Activated T-cell treated with anti-CD3 and anti-CD28 coated beads, Interleukin-2, amount 50 U/mL, for 72 hours (primary cell): ENCODE results near the gene RNLS. TPM values are rescaled to one million over a fixed set of nuclear protein-coding genes. Genes with fewer than 3 reads are reported as not detected.
A peak's percentile ranks its signal among the peaks of the same experiment; 100 is the strongest.

ENCODE experiments used
- ATAC-seq, 2 donors: fragments of 150-1000 bp; cut with Tn5 transposase; replicated peaks in 1 of 2; 2 replicates each; pipeline ENCODE4 v1.10.0; 2021; ENCODE audit warnings: moderate library complexity in 2 of 2, mild to moderate bottlenecking in 1 of 2
- DNase-seq, 2 donors: peaks; one replicate each; pipeline ENCODE4 v3.0.0; 2021 to 2022; ENCODE audit warnings: mixed read lengths in 1 of 2
- H3K27ac Mint-ChIP-seq: one replicate; pipeline ENCODE4 v1.8.0; 2022; ENCODE audit warnings: mild to moderate bottlenecking, moderate library complexity, mixed read lengths
- H3K27me3 Mint-ChIP-seq: one replicate; pipeline ENCODE4 v1.8.0; 2022; ENCODE audit warnings: low read depth, mixed read lengths
- H3K36me3 Mint-ChIP-seq, 2 donors: one replicate each; pipeline ENCODE4 v1.8.0; 2022; ENCODE audit warnings: mixed read lengths in 2 of 2, mild to moderate bottlenecking in 1 of 2; ENCODE audit not compliant: insufficient read depth in 2 of 2
- H3K4me1 Mint-ChIP-seq: one replicate; pipeline ENCODE4 v1.8.0; 2022; ENCODE audit warnings: low read depth, mixed read lengths
- H3K4me3 Mint-ChIP-seq, 2 donors: one replicate each; pipeline ENCODE4 v1.8.0; 2022; ENCODE audit warnings: mild to moderate bottlenecking in 2 of 2, mixed read lengths in 2 of 2, moderate library complexity in 2 of 2
- H3K9me3 Mint-ChIP-seq, 2 donors: one replicate each; pipeline ENCODE4 v1.8.0; 2022; ENCODE audit warnings: mixed read lengths in 2 of 2
- total RNA-seq, 2 donors: library from RNA; stranded (reverse); gene quantifications; one replicate each; pipeline ENCODE4 v1.2.3, GENCODE V29; 2022

Gene RNLS
- total RNA-seq, 2 donors from 2014 or later: 2.6 to 6.2 TPM

DNA sequence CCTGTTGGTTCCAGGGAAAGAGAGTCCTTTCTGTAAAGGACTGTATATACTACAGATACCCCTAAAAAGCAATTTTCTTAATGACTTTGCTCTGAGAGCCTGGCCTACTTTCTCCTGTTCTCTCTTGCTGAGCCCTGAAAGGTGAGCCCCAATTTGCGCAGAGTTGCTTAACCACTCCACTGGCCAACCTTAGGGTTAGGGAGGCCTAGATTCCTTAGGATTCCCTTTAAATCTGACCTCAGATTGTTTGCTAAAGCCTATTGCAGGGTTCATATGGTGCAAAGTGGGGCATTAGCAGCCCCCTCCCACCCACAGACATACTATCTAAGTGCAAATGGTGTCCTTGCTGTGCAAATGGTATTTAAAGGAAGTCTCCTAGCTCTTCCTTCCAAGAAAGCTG lies 164.2 kb downstream of the RNLS start:
- H3K4me1 Mint-ChIP-seq: no peaks in the 10 kb centered on the region
- no peaks in the 10 kb centered on the region for H3K27me3 Mint-ChIP-seq
- H3K9me3 Mint-ChIP-seq: no peaks in the 10 kb centered on the region
- no peak overlapping the region for H3K27ac Mint-ChIP-seq
- DNase-seq (no peak), ATAC-seq (no peak)
- H3K4me3 Mint-ChIP-seq: no peak overlapping the region
- H3K36me3 Mint-ChIP-seq: no peaks in the 10 kb centered on the region

DNA sequence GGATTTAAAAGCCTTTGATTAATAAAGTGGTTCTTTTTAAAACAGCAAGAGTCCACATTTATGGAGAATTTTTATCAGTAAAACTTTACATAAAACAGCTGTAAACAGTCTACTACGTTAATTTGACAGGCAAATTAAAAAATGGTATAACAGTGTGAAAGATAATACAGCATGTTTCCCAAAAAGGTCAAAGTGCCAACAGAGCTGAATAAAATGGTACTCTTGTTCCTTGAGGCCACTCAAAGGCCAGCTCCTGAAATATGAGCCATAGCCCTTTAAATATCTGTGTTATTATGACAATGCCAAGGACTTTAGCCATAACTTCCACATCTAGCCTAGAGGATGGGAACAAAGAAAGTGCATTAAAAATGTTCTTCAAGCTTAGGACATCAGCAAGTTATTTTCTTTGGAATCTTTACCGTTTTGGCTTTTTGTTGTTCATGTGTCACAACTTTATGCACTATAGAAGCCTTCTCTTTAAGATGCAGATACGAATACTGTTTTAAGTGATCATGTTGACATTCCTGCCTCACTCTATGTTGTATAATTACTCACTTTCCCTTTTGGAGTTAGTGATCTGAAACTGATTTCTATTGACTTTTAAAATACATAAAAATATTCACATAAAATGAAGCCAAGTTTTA lies 165.6 kb downstream of the RNLS start:
- Mint-ChIP-seq H3K27me3 (no peaks in the 10 kb centered on the region), H3K27ac (no peak overlapping the region), H3K9me3 (no peaks in the 10 kb centered on the region), H3K36me3 (no peaks in the 10 kb centered on the region), H3K4me3 (no peak overlapping the region), H3K4me1 (no peaks in the 10 kb centered on the region)
- DNase-seq: no peak
- ATAC-seq: no peak

DNA sequence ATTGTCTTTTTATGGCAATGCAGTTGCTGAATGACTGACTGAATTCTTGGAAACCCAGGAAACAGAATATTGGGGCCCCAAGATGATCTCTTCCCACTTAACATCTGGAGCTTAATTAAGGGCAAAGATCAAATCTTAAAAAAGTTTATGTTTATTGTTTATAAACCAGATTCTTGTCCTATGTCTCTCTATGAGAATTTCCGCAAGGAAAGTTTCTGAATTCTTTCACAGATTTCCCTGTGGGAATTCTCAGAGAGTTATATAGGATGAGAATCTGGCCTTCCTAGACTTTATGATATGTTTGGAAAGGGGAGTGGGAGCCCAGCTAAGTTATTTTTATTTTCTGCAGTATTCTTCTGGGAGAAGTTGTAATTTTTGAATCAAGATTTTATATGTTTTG lies 166.3 kb downstream of the RNLS start:
- no peaks in the 10 kb centered on the region for H3K9me3 Mint-ChIP-seq
- no peak overlapping the region for H3K27ac Mint-ChIP-seq
- H3K4me1 Mint-ChIP-seq: no peaks in the 10 kb centered on the region
- H3K36me3 Mint-ChIP-seq: no peaks in the 10 kb centered on the region
- H3K27me3 Mint-ChIP-seq: no peaks in the 10 kb centered on the region
- ATAC-seq: no peak
- no peak for DNase-seq
- no peak overlapping the region for H3K4me3 Mint-ChIP-seq

DNA sequence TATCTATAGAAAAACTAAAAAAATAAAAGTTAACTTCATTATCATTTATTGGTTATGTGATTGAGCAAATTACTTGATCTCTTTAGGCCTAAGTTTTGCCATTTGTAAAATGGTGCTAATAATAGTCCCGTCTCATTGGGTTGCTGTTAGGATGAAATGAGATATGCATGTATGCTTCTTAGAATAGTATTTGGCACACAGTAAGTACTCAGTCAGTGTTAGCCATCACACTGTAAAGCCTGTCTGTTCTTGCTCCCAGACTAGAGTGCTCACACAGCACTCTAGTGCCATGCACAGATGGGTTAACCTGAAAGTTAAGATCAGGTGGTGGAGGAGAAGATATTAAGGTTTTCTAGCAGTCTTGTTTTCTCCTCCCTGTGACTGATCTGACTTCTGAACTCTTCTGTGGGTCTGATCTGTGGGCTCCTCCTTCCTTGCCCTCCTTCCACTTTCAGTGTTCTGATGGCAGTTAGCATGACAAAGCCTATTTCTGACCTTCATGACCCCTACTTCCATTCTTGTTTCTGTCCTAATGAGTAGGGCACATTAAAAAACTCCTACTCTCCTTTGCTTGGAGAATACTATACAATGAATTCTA lies 167.5 kb downstream of the RNLS start:
- DNase-seq (no peak), ATAC-seq (no peak)
- Mint-ChIP-seq H3K9me3 (no peaks in the 10 kb centered on the region), H3K27ac (no peak overlapping the region), H3K27me3 (no peaks in the 10 kb centered on the region), H3K4me3 (no peak overlapping the region), H3K4me1 (no peaks in the 10 kb centered on the region), H3K36me3 (no peaks in the 10 kb centered on the region)

DNA sequence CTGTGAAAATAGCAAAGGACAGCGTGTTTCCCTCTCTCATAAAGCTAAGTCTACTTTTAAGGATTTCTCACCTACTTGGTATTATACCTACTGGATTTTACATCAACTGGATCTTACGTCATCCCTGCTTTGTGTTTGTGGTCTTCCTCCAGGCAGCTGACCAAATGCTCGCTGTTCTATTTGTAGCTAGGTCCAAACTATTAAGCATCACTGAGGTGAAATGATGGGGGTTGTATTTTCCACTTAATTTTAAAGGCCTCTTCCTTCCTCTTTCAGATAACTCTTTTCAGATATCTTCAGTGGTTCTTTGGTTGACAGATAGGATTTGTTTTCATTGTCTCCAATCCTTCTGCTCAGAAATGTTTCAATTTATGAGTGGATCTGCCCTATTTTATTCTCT lies 169.7 kb downstream of the RNLS start:
- Mint-ChIP-seq H3K9me3 (no peaks in the 10 kb centered on the region), H3K4me3 (no peak overlapping the region), H3K27me3 (no peaks in the 10 kb centered on the region), H3K4me1 (peaks cover 9% of the 10 kb centered on the region), H3K27ac (no peak overlapping the region), H3K36me3 (no peaks in the 10 kb centered on the region)
- ATAC-seq: no peak
- no peak for DNase-seq

DNA sequence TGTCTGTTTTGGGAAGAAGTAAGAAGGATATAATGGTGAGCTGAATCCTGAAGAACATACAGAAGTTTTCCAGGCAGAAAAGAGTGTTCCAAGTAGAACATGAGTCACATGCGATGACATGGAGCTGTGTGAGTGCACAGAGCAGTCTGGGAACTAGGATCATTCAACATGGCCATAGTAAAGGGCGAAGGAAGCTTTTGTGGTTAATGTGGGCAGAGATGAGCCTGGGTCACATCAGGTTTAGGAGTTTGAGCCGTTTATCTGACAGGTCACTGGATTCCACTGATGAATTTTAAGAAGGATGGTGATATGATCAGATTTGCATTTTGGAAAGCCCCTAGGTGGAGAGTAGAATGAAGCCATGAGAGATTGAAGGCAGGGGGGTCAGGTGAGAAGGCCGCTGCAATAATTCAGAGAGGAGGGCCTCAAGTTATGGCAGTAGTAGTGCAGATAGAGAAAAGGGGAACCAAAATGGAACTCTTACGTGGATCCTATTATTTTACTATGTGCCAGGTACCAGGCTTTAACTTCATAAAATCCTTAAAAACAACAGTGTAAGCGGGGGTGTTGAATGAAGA lies 171.3 kb downstream of the RNLS start:
- Mint-ChIP-seq H3K4me1 (peaks cover 9% of the 10 kb centered on the region), H3K36me3 (no peaks in the 10 kb centered on the region), H3K9me3 (no peaks in the 10 kb centered on the region), H3K27me3 (peaks cover 1% of the 10 kb centered on the region), H3K27ac (no peak overlapping the region), H3K4me3 (no peak overlapping the region)
- ATAC-seq: no peak
- DNase-seq: no peak

DNA sequence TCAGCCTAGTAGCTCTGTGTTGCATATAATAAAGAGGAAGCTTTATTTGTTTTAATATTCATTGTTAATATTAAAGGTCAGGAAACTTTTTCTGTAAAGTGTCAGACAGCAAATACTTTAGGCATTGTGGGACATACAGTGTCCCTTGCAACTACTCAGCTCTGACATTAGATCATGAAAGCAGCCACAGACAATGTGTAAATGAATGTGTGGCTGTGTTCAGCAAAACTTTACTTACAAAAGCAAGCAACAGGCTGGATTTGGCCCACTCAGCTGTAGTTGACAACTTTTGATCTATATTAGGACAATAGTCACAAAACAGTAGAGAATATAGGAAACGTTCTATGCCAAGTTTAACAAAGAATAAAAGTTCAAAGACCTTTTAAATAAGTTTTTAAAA lies 173.3 kb downstream of the RNLS start:
- Mint-ChIP-seq H3K27ac (no peak overlapping the region), H3K9me3 (no peaks in the 10 kb centered on the region), H3K27me3 (peaks cover 7% of the 10 kb centered on the region), H3K36me3 (no peaks in the 10 kb centered on the region), H3K4me3 (no peak overlapping the region), H3K4me1 (peaks cover 9% of the 10 kb centered on the region)
- no peak for ATAC-seq
- no peak for DNase-seq

DNA sequence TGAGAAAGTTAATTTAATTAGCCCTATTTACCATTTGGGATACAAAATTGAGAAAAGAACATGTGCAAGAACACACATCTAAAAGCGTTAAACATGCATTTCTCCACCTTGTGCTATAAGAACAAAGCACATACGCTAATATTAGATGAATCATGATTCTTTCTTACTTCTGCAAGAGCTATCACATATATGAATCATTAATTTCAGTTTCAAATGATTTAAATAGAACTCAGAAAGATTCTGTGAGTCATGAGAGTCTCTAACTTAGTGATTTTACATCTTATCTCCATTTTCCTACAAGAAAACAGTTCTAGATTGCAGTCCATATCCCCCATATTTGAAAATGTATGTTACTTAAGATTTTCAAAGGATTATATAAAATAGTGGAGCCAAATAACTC lies 173.9 kb downstream of the RNLS start:
- peaks cover 9% of the 10 kb centered on the region for H3K4me1 Mint-ChIP-seq
- peaks cover 7% of the 10 kb centered on the region for H3K27me3 Mint-ChIP-seq
- no peaks in the 10 kb centered on the region for H3K36me3 Mint-ChIP-seq
- H3K27ac Mint-ChIP-seq: no peak overlapping the region
- H3K4me3 Mint-ChIP-seq: no peak overlapping the region
- DNase-seq (no peak), ATAC-seq (peak; percentile 74 to 80)
- H3K9me3 Mint-ChIP-seq: no peaks in the 10 kb centered on the region

DNA sequence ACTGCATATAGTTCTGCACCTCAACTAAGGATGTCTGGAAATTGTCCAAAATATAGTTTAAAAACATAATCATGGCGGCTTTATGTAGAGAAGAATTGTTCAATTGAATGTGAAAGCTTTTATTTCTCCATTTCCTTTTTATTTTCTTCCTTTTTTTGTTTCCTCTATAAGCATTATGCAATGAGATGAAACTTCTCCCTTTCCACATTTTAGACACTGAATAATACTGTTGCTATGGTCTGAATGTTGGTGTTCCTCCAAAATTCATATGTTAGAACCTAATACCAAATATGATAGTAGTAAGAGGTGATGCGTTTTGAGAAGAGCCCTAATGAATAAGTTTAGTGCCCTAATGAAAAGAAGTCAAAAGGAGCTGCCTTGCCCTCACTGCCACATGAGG lies 175.0 kb downstream of the RNLS start:
- no peak for ATAC-seq
- Mint-ChIP-seq H3K36me3 (no peaks in the 10 kb centered on the region), H3K27me3 (peaks cover 7% of the 10 kb centered on the region), H3K4me3 (no peak overlapping the region), H3K27ac (no peak overlapping the region), H3K9me3 (no peaks in the 10 kb centered on the region), H3K4me1 (peaks cover 9% of the 10 kb centered on the region)
- DNase-seq: no peak

DNA sequence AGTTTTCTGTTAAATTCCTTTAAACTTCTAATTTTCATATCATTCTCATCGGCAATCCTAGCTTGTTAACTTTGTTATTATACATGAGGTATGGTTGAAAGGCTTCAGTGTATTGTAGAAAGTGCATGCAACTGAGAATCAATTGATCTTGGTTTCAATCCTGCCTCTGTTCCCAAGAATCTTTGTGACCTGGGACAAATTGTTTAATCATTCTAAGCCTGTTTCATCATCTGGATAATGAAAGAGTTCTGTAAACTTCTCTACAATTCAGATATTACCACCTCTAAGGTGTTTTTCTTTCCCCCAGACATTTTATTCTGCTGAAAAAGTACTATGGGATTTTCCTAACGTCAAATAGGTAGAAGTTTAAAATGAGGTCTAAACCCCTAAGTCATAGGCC lies 179.0 kb downstream of the RNLS start:
- Mint-ChIP-seq H3K36me3 (no peaks in the 10 kb centered on the region), H3K4me3 (no peak overlapping the region), H3K4me1 (peaks cover 12% of the 10 kb centered on the region)

DNA sequence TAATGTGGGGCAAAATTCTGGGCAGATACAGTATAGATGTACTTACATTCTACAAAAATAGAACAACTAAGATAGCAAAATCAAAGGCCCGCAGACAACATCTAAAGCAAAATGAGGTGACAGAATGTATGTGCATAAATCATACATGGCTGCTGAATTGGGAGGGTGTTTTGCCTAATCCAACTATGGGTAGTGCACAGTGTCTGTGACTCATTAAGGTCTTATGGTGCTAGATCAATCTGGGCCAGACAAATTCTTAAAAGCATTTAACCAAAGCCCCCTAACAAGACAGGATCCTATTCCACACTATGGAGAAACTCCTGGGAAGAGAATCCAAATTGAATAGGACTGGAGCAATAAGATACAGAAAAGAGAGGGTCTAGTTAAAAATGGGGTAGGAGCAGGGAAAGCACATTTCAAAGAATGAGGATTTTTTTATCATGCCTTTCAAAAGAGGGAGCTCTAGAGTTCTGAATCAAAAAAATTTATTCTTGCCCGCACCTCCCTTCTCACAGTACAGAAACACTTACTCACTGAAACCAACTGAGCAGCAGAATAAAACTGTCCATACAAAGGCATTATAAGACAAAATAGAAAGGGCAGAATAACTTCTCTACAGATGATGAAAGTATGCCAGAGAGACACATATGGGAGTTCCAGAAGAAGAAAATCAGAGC lies 181.3 kb downstream of the RNLS start:
- H3K27ac Mint-ChIP-seq: no peak overlapping the region
- peaks cover 0 to 3% of the 10 kb centered on the region in 2 donors for H3K9me3 Mint-ChIP-seq
- peaks cover 9% of the 10 kb centered on the region for H3K4me1 Mint-ChIP-seq
- peak in 1 of 2 donors; percentile 57 for ATAC-seq
- DNase-seq: no peak
- no peak overlapping the region for H3K4me3 Mint-ChIP-seq
- peaks cover 6% of the 10 kb centered on the region for H3K27me3 Mint-ChIP-seq
- H3K36me3 Mint-ChIP-seq: no peaks in the 10 kb centered on the region

More for the DNA sequence above, 179.0 kb downstream of the RNLS start:
- peaks cover 7% of the 10 kb centered on the region for H3K27me3 Mint-ChIP-seq
- no peak for ATAC-seq
- no peak overlapping the region for H3K27ac Mint-ChIP-seq
- H3K9me3 Mint-ChIP-seq: peaks cover 0 to 2% of the 10 kb centered on the region in 2 donors
- no peak for DNase-seq

DNA sequence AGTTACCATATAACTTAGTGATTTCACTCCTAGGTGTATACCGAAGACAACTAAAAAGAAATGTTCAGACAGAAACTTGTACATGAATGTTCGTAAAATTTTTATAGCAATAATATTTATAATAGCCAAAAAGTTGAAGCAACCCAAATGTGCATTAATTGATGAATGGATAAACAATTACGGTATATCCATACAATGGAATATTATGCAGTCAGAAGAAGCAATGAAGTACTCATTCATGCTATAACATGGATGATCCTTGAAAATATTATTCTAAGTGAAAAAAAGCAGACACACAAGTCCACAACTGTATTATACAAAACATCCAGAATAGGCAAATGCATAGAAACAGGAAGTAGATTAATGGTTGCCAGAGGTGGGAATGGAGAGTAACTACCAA lies 183.9 kb downstream of the RNLS start:
- Mint-ChIP-seq H3K27ac (no peak overlapping the region), H3K36me3 (peaks cover 4 to 9% of the 10 kb centered on the region in 2 donors)
- no peak for ATAC-seq

DNA sequence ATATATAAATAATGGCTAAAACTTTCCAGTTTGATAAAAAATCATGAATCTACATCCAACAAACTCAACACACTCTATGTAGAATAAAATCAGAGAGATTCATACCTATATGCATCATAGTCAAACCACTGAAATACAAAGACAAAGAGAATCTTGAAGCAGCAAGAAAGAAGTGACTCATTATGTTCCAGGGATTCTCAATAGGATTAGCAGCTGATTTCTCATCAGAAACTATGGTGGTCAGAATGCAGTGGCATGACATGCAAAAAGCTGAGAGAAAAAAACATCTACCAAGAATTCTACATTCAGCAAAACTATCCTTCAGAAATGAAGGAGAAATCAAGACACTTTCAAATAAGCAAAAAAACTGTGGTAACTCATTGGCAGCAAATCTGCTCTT lies 187.4 kb downstream of the RNLS start:
- Mint-ChIP-seq H3K27me3 (no peaks in the 10 kb centered on the region), H3K4me3 (no peak overlapping the region), H3K36me3 (peaks cover 4 to 12% of the 10 kb centered on the region in 2 donors), H3K4me1 (peaks cover 11% of the 10 kb centered on the region), H3K27ac (no peak overlapping the region), H3K9me3 (peaks cover 3 to 15% of the 10 kb centered on the region in 2 donors)
- DNase-seq (no peak), ATAC-seq (no peak)

More for the DNA sequence above, 183.9 kb downstream of the RNLS start:
- peaks cover 3 to 12% of the 10 kb centered on the region in 2 donors for H3K9me3 Mint-ChIP-seq
- DNase-seq: no peak
- no peak overlapping the region for H3K4me3 Mint-ChIP-seq
- H3K27me3 Mint-ChIP-seq: no peaks in the 10 kb centered on the region
- H3K4me1 Mint-ChIP-seq: peaks cover 9% of the 10 kb centered on the region
